Adipose tissue (tissue), 3 donors: ENCODE data around the gene CREG2. TPM values are rescaled to one million over a fixed set of nuclear protein-coding genes. Genes with fewer than 3 reads are reported as not detected.

Source experiments
- H3K27ac ChIP-seq: one replicate; pipeline ENCODE4 v1.5.1; 2013; ENCODE audit warnings: low read depth, low read length
- WGBS, 3 donors: extraction: QIAGEN DNeasy Blood & Tissue Kit; methylation state at CpG; one replicate each; pipeline ENCODE4 v1.1.7; 2013; 5-methylcytosine and 5-hydroxymethylcytosine counted together
- polyA plus RNA-seq, 3 donors: library from polyadenylated mRNA; stranded (reverse); fragments of 200-250 nt; gene quantifications; one replicate each; pipeline ENCODE4 v1.2.3, GENCODE V29; 2013
- donor health status: healthy with polysubstance abuse.
- donor health status: Bipolar disorder and iron deficiency.
- donor health status: healthy.

Gene CREG2
- polyA plus RNA-seq, 3 donors = 0.07 TPM; not detected in 2

DNA sequence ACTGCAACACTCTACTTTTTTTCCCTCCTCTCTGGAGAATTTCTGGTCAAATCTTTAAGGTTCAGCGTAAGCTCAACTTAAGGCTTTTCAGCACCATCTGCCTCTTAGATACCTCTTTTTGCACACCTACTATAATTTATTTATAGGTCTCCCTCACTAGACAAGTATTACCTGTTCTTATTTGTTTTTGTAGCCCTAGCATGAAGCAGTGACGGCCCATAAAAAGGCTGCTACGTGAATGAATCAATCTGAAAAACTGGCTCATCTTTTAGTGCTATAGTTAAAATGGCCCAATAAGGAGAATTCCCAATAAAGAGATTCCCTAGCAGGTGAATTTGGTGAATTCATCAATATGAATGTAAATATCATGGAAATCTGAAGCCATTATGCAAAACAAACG is 85.3 kb downstream of the CREG2 start:
- H3K27ac ChIP-seq = no peak overlapping the region
- WGBS, 3 donors = 66 to 91% (median 84%) methylated on average over 4 of the region's 4 CpGs

DNA sequence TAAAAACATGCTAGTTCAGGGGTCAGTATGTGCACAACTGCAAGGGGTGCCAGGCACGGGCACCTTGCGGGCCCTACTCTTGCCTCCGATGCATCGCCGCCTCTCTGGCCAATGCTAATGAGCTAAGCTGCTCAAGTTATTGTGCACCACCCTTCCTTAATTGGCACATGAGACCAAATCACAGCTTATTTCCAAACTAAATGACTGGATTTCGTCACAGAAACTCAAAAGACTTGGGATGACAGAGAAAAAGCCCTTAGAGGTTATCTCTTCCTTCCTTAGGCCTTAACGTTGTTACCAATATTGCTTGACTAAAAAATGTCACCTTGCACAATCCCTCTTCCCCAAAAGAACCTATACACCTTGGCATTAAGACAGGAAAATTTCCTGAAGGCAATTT is 86.5 kb downstream of the CREG2 start:
- WGBS, 3 donors = 50 to 80% (median 54%) methylated on average over 7 of the region's 7 CpGs
- no peak overlapping the region for H3K27ac ChIP-seq

DNA sequence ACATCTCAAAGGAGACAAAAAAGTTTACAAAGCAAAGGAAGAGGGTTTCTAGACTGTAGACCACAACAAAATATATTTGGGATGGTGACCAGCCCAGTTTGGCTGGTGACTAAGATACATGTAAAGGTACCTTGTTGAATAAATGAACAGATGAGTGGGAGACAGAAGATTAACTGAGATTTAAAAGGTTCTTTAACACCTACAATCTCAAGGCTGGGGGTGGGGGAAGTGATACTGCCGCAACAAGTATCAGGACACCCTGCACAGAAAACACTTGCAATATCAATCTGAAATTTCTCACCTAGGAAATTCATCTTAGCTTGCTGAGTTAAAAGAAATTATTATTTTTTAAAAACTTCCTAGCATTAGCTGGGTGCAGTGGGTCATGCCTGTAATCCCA is 87.1 kb downstream of the CREG2 start:
- H3K27ac ChIP-seq = no peak overlapping the region
- WGBS, 3 donors = 91 to 98% (median 93%) methylated on average over 1 of the region's 1 CpG

DNA sequence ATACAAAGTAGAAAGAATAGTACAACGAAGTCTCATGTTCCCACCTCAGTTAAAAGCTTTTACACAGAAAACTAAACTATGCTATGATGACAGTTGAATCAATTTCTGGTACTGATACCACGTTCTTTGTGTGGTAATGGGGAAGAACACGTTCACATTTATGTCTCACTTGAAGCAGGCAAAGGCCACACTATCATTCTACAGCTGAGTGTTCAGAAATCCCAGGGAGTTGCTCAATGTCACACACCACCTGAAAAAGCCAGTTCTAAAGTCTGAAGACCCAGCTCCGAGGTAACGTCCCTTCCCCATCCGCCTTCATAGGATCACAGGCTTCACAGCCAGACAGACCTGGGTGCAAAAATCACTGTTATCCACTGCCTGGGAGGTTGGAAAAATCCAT is 87.7 kb downstream of the CREG2 start:
- WGBS, 3 donors = 54 to 69% (median 67%) methylated on average over 6 of the region's 6 CpGs
- H3K27ac ChIP-seq = no peak overlapping the region

DNA sequence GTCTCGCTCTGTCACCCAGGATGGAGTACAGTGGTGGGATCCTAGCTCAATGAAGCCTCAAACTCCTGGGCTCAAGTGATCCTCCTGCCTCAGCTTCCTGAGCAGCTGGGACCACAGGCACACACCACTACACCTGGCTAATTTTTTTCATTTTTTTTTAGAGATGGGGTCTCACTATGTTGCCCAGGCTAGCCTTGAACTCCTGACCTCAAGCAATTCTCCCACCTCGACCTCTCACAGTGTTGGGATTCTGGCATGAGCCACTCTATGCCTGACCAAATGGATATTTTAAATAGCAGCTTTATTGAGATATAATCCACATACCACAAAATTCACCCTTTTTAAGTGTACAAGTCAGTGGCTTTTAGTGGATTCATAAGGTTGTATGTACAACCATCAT is 89.9 kb downstream of the CREG2 start:
- no peak overlapping the region for H3K27ac ChIP-seq
- 81 to 91% (median 89%) methylated on average over 2 of the region's 2 CpGs for WGBS, 3 donors

DNA sequence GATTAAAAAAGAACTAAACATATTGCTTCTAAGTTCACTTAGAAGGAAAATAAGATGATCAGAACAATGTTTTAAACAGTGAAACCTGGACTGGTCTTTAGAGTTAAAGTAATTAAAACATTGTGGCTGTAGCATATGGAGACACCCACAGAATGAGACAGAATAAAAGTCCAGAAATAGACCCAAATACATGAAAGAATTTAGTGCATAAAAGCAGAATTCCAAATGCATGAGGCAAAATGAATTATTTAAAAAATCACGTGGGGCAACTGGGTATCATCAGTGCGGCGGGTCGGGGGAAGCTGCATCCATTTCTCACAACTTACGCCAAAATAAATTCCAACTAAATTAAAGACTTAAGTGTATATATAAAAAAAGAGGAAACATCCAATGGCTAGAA is 90.9 kb downstream of the CREG2 start:
- 73 to 92% (median 90%) methylated on average over 5 of the region's 5 CpGs for WGBS, 3 donors
- H3K27ac ChIP-seq = no peak overlapping the region

DNA sequence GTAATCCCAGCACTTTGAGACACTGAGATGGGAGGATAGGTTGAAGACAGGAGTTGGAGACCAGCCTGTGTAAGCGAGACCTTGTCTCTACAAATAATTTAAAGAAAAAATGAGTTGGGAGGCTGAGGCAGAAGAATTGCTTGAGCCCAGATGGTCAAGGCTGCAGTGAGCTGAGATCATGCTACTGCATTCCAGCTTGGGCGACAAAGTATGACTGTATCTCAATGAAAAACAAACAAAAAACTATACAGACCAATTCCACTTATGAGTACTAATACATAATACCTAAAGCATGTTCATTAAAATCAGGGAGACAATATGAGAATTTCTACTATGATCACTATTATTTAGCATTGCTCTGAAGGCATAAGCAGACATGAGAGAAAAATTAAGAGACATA is 91.4 kb downstream of the CREG2 start:
- no peak overlapping the region for H3K27ac ChIP-seq
- 66 to 87% (median 85%) methylated on average over 2 of the region's 2 CpGs for WGBS, 3 donors

Other genes starting within 250 kb of the CREG2 start
- gene TBC1D8, start 236.1 kb downstream of the CREG2 start, polyA plus RNA-seq = 10 to 100 TPM; 10.2 to 19.9 (median 11.9) TPM
- gene CNOT11, start 134.6 kb downstream of the CREG2 start, polyA plus RNA-seq = 10 to 100 TPM; 13.9 to 17.2 (median 16.6) TPM
- gene RNF149, start 78.8 kb downstream of the CREG2 start, polyA plus RNA-seq = 10 to 100 TPM; 21.0 to 41.5 (median 21.8) TPM
- 1 to 10 TPM in 1 of 3 donors, under 1 TPM in 2; 0.06 to 3.0 (median 0.06) TPM for gene RFX8, start 87.6 kb upstream of the CREG2 start, polyA plus RNA-seq